K562 (cell line): ENCODE data around the gene NSF. TPM values are rescaled to one million over a fixed set of nuclear protein-coding genes. Genes with fewer than 3 reads are reported as not detected.

Experiments used
- ATF7 ChIP-seq: fragments of 450-650 bp; IDR thresholded peaks from 2 replicates; pipeline ENCODE4 v1.7.1; 2014; ENCODE audit warnings: mild to moderate bottlenecking, moderate library complexity
- BRCA1 ChIP-seq, 2 experiments: fragments of 450-650 bp in 1 of 2; sonication (generic) in 1 of 2; formaldehyde crosslinking in 1 of 2; IDR thresholded peaks; 2 replicates each; pipeline versions ENCODE4 v1.5.0 to v1.6.1; 2017 to 2020; ENCODE audit warnings: mild to moderate bottlenecking in 1 of 2, missing genetic modification reagents in 1 of 2
- DPF2 ChIP-seq: fragments of 450-650 bp; IDR thresholded peaks from 2 replicates; pipeline ENCODE4 v1.6.1; 2016
- ELF4 ChIP-seq: fragments of 450-650 bp; formaldehyde crosslinking; IDR thresholded peaks from 2 replicates; pipeline ENCODE4 v1.4.0; 2022; ENCODE audit warnings: missing genetic modification characterization
- ESRRB ChIP-seq: fragments of 250-450 bp; sonication (Bioruptor Pico); IDR thresholded peaks from 2 replicates; pipeline ENCODE4 v1.5.0; 2020; ENCODE audit warnings: mild to moderate bottlenecking, moderate library complexity, borderline replicate concordance
- EZH2 ChIP-seq: IDR thresholded peaks from 2 replicates; pipeline ENCODE4 v1.6.1; 2012; ENCODE audit warnings: low read depth, mild to moderate bottlenecking, inconsistent platforms, low read length, borderline replicate concordance
- FOXP1 ChIP-seq: sonication (generic); formaldehyde crosslinking; IDR thresholded peaks from 2 replicates; pipeline ENCODE4 v1.8.0; 2022; ENCODE audit warnings: mild to moderate bottlenecking, missing genetic modification reagents
- GATAD2B ChIP-seq: fragments of 450-650 bp; IDR thresholded peaks from 2 replicates; pipeline ENCODE4 v1.6.1; 2017; ENCODE audit warnings: mild to moderate bottlenecking, borderline replicate concordance
- HMGN3 ChIP-seq: IDR thresholded peaks from 2 replicates; pipeline ENCODE4 v1.6.1; 2011; ENCODE audit warnings: borderline replicate concordance, low read depth, mild to moderate bottlenecking, mixed read lengths, low read length; ENCODE audit not compliant: insufficient read length; ENCODE audit errors: extremely low read depth
- JUND ChIP-seq, 2 experiments: IDR thresholded peaks; 2 replicates in 1 of 2; 3 replicates in 1 of 2; pipeline ENCODE4 v1.6.1; 2011; ENCODE audit warnings: borderline replicate concordance in 2 of 2, low read depth in 2 of 2, low read length in 2 of 2, improper control_type of control experiment in 1 of 2, missing biosample characterization in 1 of 2, missing genetic modification characterization in 1 of 2, missing genetic modification reagents in 1 of 2
- KDM4B ChIP-seq, 2 experiments: fragments of 450-650 bp in 1 of 2; sonication (generic) in 1 of 2; IDR thresholded peaks; 2 replicates each; pipeline ENCODE4 v1.6.1; 2016 to 2017; ENCODE audit warnings: borderline replicate concordance in 2 of 2, antibody characterized with exemption in 1 of 2, low read depth in 1 of 2, mild to moderate bottlenecking in 1 of 2
- MTA1 ChIP-seq: fragments of 450-650 bp; IDR thresholded peaks from 2 replicates; pipeline ENCODE4 v1.6.1; 2017; ENCODE audit warnings: borderline replicate concordance
- MYC ChIP-seq, 2 experiments: fragments of 250-450 bp in 1 of 2; sonication (Bioruptor Pico) in 1 of 2; IDR thresholded peaks; 2 replicates each; pipeline versions ENCODE4 v1.5.1 to v1.6.1; 2012 to 2021; ENCODE audit warnings: low read depth in 2 of 2, borderline replicate concordance in 1 of 2, improper control_type of control experiment in 1 of 2, low read length in 1 of 2, mild to moderate bottlenecking in 1 of 2, moderate library complexity in 1 of 2
- SMARCE1 ChIP-seq: fragments of 450-650 bp; IDR thresholded peaks from 2 replicates; pipeline ENCODE4 v1.7.1; 2016; ENCODE audit warnings: mild to moderate bottlenecking
- TCF3 ChIP-seq: sonication (generic); formaldehyde crosslinking; IDR thresholded peaks from 2 replicates; pipeline ENCODE4 v1.4.0; 2020; ENCODE audit warnings: mild to moderate bottlenecking, missing genetic modification reagents
- TEAD1 ChIP-seq, 2 experiments: fragments of 450-650 bp in 1 of 2; sonication (generic) in 1 of 2; formaldehyde crosslinking; IDR thresholded peaks; 2 replicates each; pipeline versions ENCODE4 v1.4.0 to v1.8.0; 2020 to 2022; ENCODE audit warnings: mild to moderate bottlenecking in 2 of 2, missing genetic modification reagents in 1 of 2
- YY1 ChIP-seq, 3 experiments: IDR thresholded peaks; 2 replicates each; pipeline ENCODE4 v1.6.1; 2011; ENCODE audit warnings: low read length in 2 of 3, mild to moderate bottlenecking in 2 of 3, moderate library complexity in 2 of 3, borderline replicate concordance in 1 of 3, control low read depth in 1 of 3, low read depth in 1 of 3; ENCODE audit not compliant: insufficient read depth in 3 of 3, insufficient replicate concordance in 2 of 3, control insufficient read depth in 1 of 3, insufficient read length in 1 of 3; ENCODE audit errors: extremely low read depth in 1 of 3
- ZNF316 ChIP-seq: fragments of 450-650 bp; IDR thresholded peaks from 2 replicates; pipeline ENCODE4 v1.6.1; 2016
- polyA plus RNA-seq, 8 experiments: library from polyadenylated mRNA; depleted of rRNA in 4 of 8; stranded (reverse) in 5 of 8; unstranded in 3 of 8; fragments of >200 nt; fragmentation: Nextera tagmentation in 2 of 8; fragmentation: Illumina TruSeq in 1 of 8; extraction: Ambion mirVana in 2 of 8; extraction: Trizol in 1 of 8; gene quantifications; 2 replicates each; pipeline versions ENCODE4 v1.2.1 to v1.2.3, GENCODE V29; 2011 to 2014; ENCODE audit warnings: inconsistent platforms in 1 of 8, missing spikeins in 1 of 8
- total RNA-seq, 7 experiments: library from RNA; depleted of rRNA in 6 of 7; stranded (reverse); fragments of >200 nt in 6 of 7; fragmentation: Illumina TruSeq in 2 of 7; extraction: Trizol in 2 of 7; gene quantifications; 2 replicates each; pipeline versions ENCODE4 v1.2.1 to v1.2.3, GENCODE V29; 2011 to 2021; ENCODE audit warnings: low replicate concordance in 1 of 7
- TF ChIP-seq, protein P1 (sequence below): fragments of 450-650 bp; IDR thresholded peaks from 2 replicates; pipeline ENCODE4 v1.6.1; 2016; ENCODE audit warnings: borderline replicate concordance

NSF gene
- total and polyA plus RNA-seq, 9 of the 15 experiments (the other 6 are each of a cell fraction or from before 2014, with no cell fraction given) = 16.7 to 39.8 (median 36.7) TPM

DNA sequence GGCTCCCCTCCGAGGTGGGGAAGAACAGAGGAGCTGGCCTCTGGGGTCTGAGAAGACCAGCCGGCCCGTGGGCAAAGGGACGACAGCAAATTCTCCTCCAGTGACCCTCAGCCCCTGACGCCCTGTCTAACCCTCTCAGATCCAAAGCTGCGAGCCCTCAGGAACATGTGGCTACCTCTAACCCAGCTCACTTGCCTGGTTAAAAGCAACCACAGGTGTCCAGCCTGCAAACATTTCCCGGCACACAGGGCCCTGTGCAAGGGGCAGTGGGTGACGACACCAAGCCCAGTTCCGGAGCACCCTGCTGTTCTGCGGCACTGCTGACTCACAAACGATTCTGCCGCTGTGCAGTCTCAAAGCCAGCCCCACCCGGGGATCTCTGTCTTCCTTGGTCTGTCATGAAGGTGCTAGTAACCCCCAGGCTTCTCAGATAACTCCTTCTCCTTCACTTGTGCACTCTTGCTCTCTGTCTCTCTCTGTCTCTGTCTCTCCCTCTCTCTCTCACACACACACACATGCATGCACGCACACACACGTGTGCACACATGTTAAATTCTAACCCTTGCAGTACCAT, 205.0 kb downstream of the NSF start (continued):
- no peak for TF ChIP-seq BRCA1 (IDR thresholded peaks at IDR 0.05)
- no peak for TF ChIP-seq BRCA1 (CRISPR knock-in tag; IDR thresholded peaks at IDR 0.05)
- TF ChIP-seq MTA1 = 0 out of 2 replicates have a peak, but pooled peaks have one; percentile 39
- TF ChIP-seq JUND (IDR thresholded peaks at IDR 0.05; ENCODE audit: borderline replicate concordance, low read depth, low read length) = peak; percentile 95
- peak; percentile 93; the same call in 2 of the 3 replicates for TF ChIP-seq JUND (tag; IDR thresholded peaks at IDR 0.05; ENCODE audit: borderline replicate concordance, low read depth, low read length)
- peak in 2 of 3 experiments; percentile 28 to 42 for TF ChIP-seq YY1 (IDR thresholded peaks at IDR 0.05; ENCODE audit: borderline replicate concordance in 1 of 3, control insufficient read depth in 1 of 3, extremely low read depth in 1 of 3, insufficient read depth in 3 of 3, insufficient read length in 1 of 3, insufficient replicate concordance in 2 of 3, low read depth in 1 of 3, low read length in 2 of 3)
- TF ChIP-seq FOXP1 (CRISPR knock-in tag) = peak; percentile 55; the same call in 1 of the 2 replicates
- TF ChIP-seq, protein P1, sequence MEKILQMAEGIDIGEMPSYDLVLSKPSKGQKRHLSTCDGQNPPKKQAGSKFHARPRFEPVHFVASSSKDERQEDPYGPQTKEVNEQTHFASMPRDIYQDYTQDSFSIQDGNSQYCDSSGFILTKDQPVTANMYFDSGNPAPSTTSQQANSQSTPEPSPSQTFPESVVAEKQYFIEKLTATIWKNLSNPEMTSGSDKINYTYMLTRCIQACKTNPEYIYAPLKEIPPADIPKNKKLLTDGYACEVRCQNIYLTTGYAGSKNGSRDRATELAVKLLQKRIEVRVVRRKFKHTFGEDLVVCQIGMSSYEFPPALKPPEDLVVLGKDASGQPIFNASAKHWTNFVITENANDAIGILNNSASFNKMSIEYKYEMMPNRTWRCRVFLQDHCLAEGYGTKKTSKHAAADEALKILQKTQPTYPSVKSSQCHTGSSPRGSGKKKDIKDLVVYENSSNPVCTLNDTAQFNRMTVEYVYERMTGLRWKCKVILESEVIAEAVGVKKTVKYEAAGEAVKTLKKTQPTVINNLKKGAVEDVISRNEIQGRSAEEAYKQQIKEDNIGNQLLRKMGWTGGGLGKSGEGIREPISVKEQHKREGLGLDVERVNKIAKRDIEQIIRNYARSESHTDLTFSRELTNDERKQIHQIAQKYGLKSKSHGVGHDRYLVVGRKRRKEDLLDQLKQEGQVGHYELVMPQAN = peak; percentile 38; the same call in 1 of the 2 replicates
- TF ChIP-seq KDM4B (IDR thresholded peaks at IDR 0.05; ENCODE audit: borderline replicate concordance in 2 of 2, low read depth in 1 of 2) = 0 out of 4 replicates have a peak, but pooled peaks of 1 of the 2 experiments have one; percentile 67
- TF ChIP-seq GATAD2B = no peak
- peak; percentile 91 for TF ChIP-seq SMARCE1
- 0 out of 2 replicates have a peak, but pooled peaks have one; percentile 25 for TF ChIP-seq ELF4 (CRISPR knock-in tag)
- TF ChIP-seq TEAD1 (CRISPR knock-in tag; IDR thresholded peaks at IDR 0.05) = peak in 1 of 2 experiments; percentile 52; a peak in 1 of 4 replicates
- TF ChIP-seq HMGN3 = peak; percentile 39
- peak; percentile 94 for TF ChIP-seq DPF2
- TF ChIP-seq TCF3 (CRISPR knock-in tag) = peak; percentile 43; the same call in 1 of the 2 replicates
- no peak for TF ChIP-seq EZH2
- TF ChIP-seq ATF7 = peak; percentile 93
- TF ChIP-seq ESRRB (CRISPR knock-in tag) = no peak
- peak; percentile 63; the same call in 1 of the 2 replicates for TF ChIP-seq MYC (IDR thresholded peaks at IDR 0.05; ENCODE audit: low read depth, low read length)
- TF ChIP-seq MYC (CRISPR knock-in tag; IDR thresholded peaks at IDR 0.05; ENCODE audit: borderline replicate concordance, low read depth) = no peak
- TF ChIP-seq ZNF316 = peak; percentile 86
